T-cell (primary cell): ENCODE data around the gene RGP1. TPM values are rescaled to one million over a fixed set of nuclear protein-coding genes. Genes with fewer than 3 reads are reported as not detected.

Experiments
- ATAC-seq, 4 experiments: fragments of 200-7000 bp in 3 of 4; fragments of 150-1000 bp in 1 of 4; cut with Tn5 transposase; replicated peaks in 1 of 4; 1 replicate in 3 of 4; 2 replicates in 1 of 4; pipeline ENCODE4 v1.10.0; 2021; ENCODE audit warnings: moderate library complexity in 3 of 4, mild to moderate bottlenecking in 2 of 4, moderate number of reproducible peaks in 1 of 4
- CTCF ChIA-PET, 2 donors: fragments of 300-600 bp; sonication (Branson Sonifier 250); formaldehyde crosslinking; loops; one replicate each; lab custom pipeline; 2022; ENCODE audit warnings: antibody characterized with exemption in 2 of 2; lab: Charles Lee
- POLR2A ChIA-PET, 2 donors: fragments of 300-600 bp; sonication (Branson Sonifier 250); formaldehyde crosslinking; loops; one replicate each; lab custom pipeline; 2022; ENCODE audit warnings: antibody characterized with exemption in 2 of 2; lab: Charles Lee
- DNase-seq, 35 experiments: peaks; one replicate each; pipeline versions ENCODE4 v3.0.0 to v3.0.0-alpha.2; 2013 to 2023
- H3K27ac ChIP-seq: one replicate; pipeline ENCODE4 v1.5.1; 2013; ENCODE audit warnings: low read length
- H3K27me3 ChIP-seq, 2 experiments: replicated peaks in 1 of 2; 1 replicate in 1 of 2; 2 replicates in 1 of 2; pipeline versions ENCODE4 v1.6.1 to v1.7.0; 2013; ENCODE audit warnings: low read length in 1 of 2, mixed read lengths in 1 of 2; ENCODE audit not compliant: control insufficient read depth in 2 of 2, insufficient read depth in 2 of 2; ENCODE audit errors: extremely low read depth in 1 of 2
- H3K36me3 ChIP-seq, 2 donors: 1 replicate in 1 of 2; 2 replicates in 1 of 2; pipeline versions ENCODE4 v1.6.1 to v1.7.0; 2013; ENCODE audit warnings: low read length in 1 of 2; ENCODE audit not compliant: control insufficient read depth in 2 of 2, insufficient read depth in 1 of 2; ENCODE audit errors: extremely low read depth in 1 of 2
- H3K4me1 ChIP-seq, 2 experiments: 1 replicate in 1 of 2; 2 replicates in 1 of 2; pipeline versions ENCODE4 v1.6.1 to v1.7.0; 2013; ENCODE audit warnings: low read length in 2 of 2, mixed read lengths in 1 of 2; ENCODE audit not compliant: insufficient read depth in 2 of 2, control insufficient read depth in 1 of 2; ENCODE audit errors: extremely low read depth in 1 of 2
- H3K4me3 ChIP-seq, 2 donors: 1 replicate in 1 of 2; 2 replicates in 1 of 2; pipeline versions ENCODE4 v1.5.1 to v1.7.0; 2013; ENCODE audit warnings: mild to moderate bottlenecking in 2 of 2, low read length in 1 of 2, moderate library complexity in 1 of 2; ENCODE audit not compliant: control insufficient read depth in 1 of 2; ENCODE audit errors: extremely low read depth in 1 of 2
- H3K9me3 ChIP-seq: 2 replicates; pipeline ENCODE4 v1.7.0; 2013
- H3K27ac Mint-ChIP-seq, 2 donors: one replicate each; pipeline ENCODE4 v1.8.0; 2020 to 2021; ENCODE audit warnings: mild to moderate bottlenecking in 2 of 2, mixed read lengths in 2 of 2
- H3K27me3 Mint-ChIP-seq, 2 donors: one replicate each; pipeline ENCODE4 v1.8.0; 2021 to 2022; ENCODE audit warnings: mixed read lengths in 2 of 2
- H3K36me3 Mint-ChIP-seq: one replicate; pipeline ENCODE4 v1.8.0; 2021; ENCODE audit warnings: mixed read lengths
- H3K4me1 Mint-ChIP-seq, 3 donors: one replicate each; pipeline ENCODE4 v1.8.0; 2020 to 2022; ENCODE audit warnings: mixed read lengths in 3 of 3, mild to moderate bottlenecking in 1 of 3
- H3K4me3 Mint-ChIP-seq, 3 donors: one replicate each; pipeline ENCODE4 v1.8.0; 2020 to 2022; ENCODE audit warnings: mild to moderate bottlenecking in 3 of 3, mixed read lengths in 3 of 3, moderate library complexity in 3 of 3
- H3K9me3 Mint-ChIP-seq, 3 donors: one replicate each; pipeline ENCODE4 v1.8.0; 2020 to 2022; ENCODE audit warnings: mixed read lengths in 3 of 3
- WGBS: methylation state at CpG from one replicate; pipeline ENCODE4 v1.1.5; 2013; ENCODE audit warnings: missing lambda C conversion rate; ENCODE audit not compliant: insufficient coverage; 5-methylcytosine and 5-hydroxymethylcytosine counted together
- total RNA-seq, 35 experiments: library from RNA in 6 of 35; stranded (reverse) in 6 of 35; fragments of 120-200 nt in 1 of 35; gene quantifications; one replicate each; pipeline versions ENCODE4 v1.2.1 to v1.2.4 and lab custom pipeline; 2013 to 2026

The RGP1 gene
- total RNA-seq, 5 donors from 2014 or later (not counting 1 experiment from before 2014, with no cell fraction given) = 20.6 to 36.5 (median 33.5) TPM

DNA sequence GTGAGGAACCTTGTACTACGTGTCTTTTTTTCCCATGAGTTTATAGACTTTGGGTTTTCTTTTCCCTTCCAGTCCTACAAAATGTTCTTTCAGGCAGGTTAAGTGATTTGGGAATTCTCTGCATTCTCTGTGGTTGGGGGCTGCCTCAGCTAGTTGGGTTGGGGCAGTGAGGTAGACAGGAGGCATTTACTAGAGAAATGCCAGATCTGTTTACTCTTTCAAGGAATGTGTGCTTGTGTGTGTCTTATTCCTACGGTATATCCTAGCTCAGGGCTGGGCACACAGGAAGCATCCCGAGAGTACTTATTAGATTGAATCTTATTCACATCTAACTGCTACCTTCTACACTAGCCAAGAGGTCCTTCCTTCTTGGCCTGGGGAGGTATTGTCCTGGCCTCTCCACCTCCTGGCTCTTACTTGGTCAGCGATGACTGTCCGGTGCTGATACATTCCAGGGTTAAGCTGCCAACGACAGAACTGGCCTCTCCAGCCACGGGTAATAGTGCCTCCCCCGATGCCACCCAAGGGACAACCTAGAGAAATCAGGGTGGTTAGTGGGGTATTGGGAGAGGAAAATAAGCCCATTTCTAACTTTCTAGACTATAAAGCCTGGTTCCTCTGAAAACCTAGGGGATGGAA lies 5.1 kb upstream of the RGP1 start:
- peaks cover 46% of the 10 kb centered on the region for H3K36me3 Mint-ChIP-seq
- no peak overlapping the region for H3K4me3 Mint-ChIP-seq

DNA sequence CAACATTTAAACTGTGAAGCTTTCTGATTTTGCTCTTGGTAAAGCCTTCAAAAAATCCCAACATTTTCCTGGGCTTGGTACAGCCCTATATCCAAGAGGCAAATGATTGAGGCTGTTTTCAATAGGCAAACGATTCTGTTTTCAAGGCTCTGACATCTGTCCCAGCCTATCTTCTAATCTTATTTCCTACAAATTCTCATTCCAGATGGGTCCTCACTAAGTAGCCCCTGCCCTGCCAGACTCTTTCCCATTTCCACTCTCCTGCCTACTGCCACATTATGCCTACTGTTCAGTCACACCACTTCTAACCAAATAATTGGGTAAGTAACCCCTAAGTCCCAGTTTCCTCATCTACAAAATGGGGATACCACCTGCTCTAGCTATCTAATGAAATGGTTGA lies 3.5 kb upstream of the RGP1 start:
- H3K27me3 ChIP-seq = no peaks in the 10 kb centered on the region
- H3K9me3 ChIP-seq = no peaks in the 10 kb centered on the region
- ChIA-PET POLR2A (interaction anchor here in 1 of 2 donors (0.6 kb wide), 1 partner anchor 207 kb away, joined by 5 read pairs; no protein-coding TSS in a partner anchor), CTCF (interaction anchor here in 1 of 2 donors (0.7 to 1.7 kb wide), 4 partner anchors 15 to 100 kb away, joined by 4 to 5 read pairs (median 4); no protein-coding TSS in a partner anchor)
- H3K4me3 Mint-ChIP-seq = peak overlapping the region in 1 of 3 donors; percentile 49
- H3K27ac ChIP-seq = no peak overlapping the region
- WGBS = 63% methylated on average over 1 of the region's 1 CpG
- H3K4me1 ChIP-seq = peaks cover 19 to 50% of the 10 kb centered on the region in 2 experiments
- H3K4me3 ChIP-seq = no peak overlapping the region
- H3K36me3 Mint-ChIP-seq = peaks cover 32% of the 10 kb centered on the region
- DNase-seq = no peak
- peaks cover 2 to 33% of the 10 kb centered on the region in 2 donors for H3K36me3 ChIP-seq
- H3K27me3 Mint-ChIP-seq = no peaks in the 10 kb centered on the region
- peaks cover 62 to 65% (median 63%) of the 10 kb centered on the region in 3 donors for H3K4me1 Mint-ChIP-seq
- no peaks in the 10 kb centered on the region for H3K9me3 Mint-ChIP-seq
- H3K27ac Mint-ChIP-seq = peak overlapping the region; percentile 45 to 47
- no peak for ATAC-seq

More for the DNA sequence above, 5.1 kb upstream of the RGP1 start:
- H3K9me3 ChIP-seq = no peaks in the 10 kb centered on the region
- H3K36me3 ChIP-seq = peaks cover 7 to 47% of the 10 kb centered on the region in 2 donors
- no peak overlapping the region for H3K27ac ChIP-seq
- no peak overlapping the region for H3K27ac Mint-ChIP-seq
- DNase-seq (no peak), ATAC-seq (no peak)
- WGBS = no CpG with 5 or more reads among the region's 8 CpGs
- peaks cover 16 to 38% of the 10 kb centered on the region in 2 experiments for H3K4me1 ChIP-seq
- H3K4me3 ChIP-seq = no peak overlapping the region
- no peaks in the 10 kb centered on the region for H3K9me3 Mint-ChIP-seq
- H3K4me1 Mint-ChIP-seq = peaks cover 52 to 55% (median 54%) of the 10 kb centered on the region in 3 donors
- ChIA-PET POLR2A (no interaction called here), CTCF (interaction anchor here (0.6 to 1.6 kb wide), 4 partner anchors 13 to 80 kb away, joined by 3 to 4 read pairs (median 3); no protein-coding TSS in a partner anchor)
- no peaks in the 10 kb centered on the region for H3K27me3 Mint-ChIP-seq
- no peaks in the 10 kb centered on the region for H3K27me3 ChIP-seq

DNA sequence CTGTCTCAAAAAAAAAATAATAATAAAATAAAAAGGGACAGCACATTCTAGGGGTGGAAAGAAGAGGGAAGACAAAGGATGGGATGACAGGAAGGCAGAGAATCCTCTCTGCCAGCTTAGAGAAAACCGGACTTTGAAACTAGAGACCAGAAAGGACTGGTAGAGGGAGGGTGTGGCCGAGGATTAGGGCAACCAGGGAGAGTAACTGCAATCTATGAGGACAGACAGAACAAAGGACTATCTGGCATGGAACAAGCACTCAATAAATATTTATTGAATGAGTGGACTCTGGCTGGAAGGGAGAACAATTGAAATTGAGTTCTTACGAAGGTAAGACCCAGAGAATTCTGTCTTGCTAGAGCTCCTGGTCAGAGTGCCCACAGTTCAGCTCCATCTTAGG lies 2.5 kb upstream of the RGP1 start:
- Histone ChIP-seq H3K4me3 (no peak overlapping the region), H3K4me1 (peaks cover 19 to 50% of the 10 kb centered on the region in 2 experiments), H3K9me3 (no peaks in the 10 kb centered on the region), H3K27me3 (no peaks in the 10 kb centered on the region), H3K27ac (no peak overlapping the region), H3K36me3 (peaks cover 0 to 38% of the 10 kb centered on the region in 2 donors)
- 100% methylated on average over 2 of the region's 3 CpGs for WGBS
- H3K4me3 Mint-ChIP-seq = peak overlapping the region in 2 of 3 donors; percentile 26 to 91
- POLR2A ChIA-PET = no interaction called here
- H3K4me1 Mint-ChIP-seq = peaks cover 59 to 68% (median 65%) of the 10 kb centered on the region in 3 donors
- no peaks in the 10 kb centered on the region for H3K9me3 Mint-ChIP-seq
- peak overlapping the region in 1 of 2 donors; percentile 44 for H3K27ac Mint-ChIP-seq
- ATAC-seq = no peak
- no peaks in the 10 kb centered on the region for H3K27me3 Mint-ChIP-seq
- CTCF ChIA-PET = interaction anchor here (1.7 to 4.2 kb wide), 3 partner anchors 9 to 18 kb away, joined by 4 to 49 read pairs (median 13); no protein-coding TSS in a partner anchor
- DNase-seq = no peak
- peaks cover 34% of the 10 kb centered on the region for H3K36me3 Mint-ChIP-seq

DNA sequence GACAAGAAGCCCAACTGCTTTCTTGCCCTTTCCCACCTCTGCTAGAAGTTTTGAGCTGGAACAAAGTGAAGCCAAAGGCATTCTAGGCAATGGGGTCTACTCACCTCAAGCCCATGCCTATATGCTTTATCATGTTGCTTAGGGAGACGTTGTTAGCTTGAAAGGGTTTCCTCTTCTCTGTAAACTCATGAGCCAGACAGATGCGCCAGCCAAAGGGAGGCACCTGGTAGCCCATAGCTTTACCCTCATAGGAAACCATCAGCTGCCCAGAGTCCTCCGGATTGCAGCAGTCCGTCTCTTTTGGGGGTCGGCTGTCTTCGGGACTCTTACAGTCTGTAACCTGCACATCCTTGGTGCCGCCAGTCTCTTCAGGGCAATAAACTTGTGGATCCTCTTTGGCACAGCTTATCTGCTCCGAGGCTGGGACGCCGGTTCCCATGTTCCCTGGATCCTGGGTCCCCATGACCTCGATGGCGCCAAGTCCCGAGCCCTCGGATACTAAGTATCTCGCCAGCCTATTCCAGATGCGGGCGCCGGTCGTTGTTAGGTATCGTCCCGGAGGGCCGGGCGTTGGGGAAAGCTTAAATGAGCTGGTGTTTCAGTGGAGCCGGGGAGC lies 737 bp upstream of the RGP1 start:
- POLR2A ChIA-PET = interaction anchor here (0.7 to 1.0 kb wide), 2 partner anchors 13 to 27 kb away, joined by 3 read pairs; no protein-coding TSS in a partner anchor
- peak in 3 of 4 experiments; percentile 13 to 32 (median 14) for ATAC-seq
- H3K27ac Mint-ChIP-seq = peak overlapping the region; percentile 50 to 84
- DNase-seq = peak in 4 of 35 experiments; percentile 8 to 37 (median 17)
- H3K4me3 ChIP-seq = peak overlapping the region; percentile 77 to 93
- CTCF ChIA-PET = interaction anchor here (0.5 to 4.2 kb wide), 16 partner anchors 8 to 713 kb away, joined by 3 to 49 read pairs (median 6); partner anchors contain the start of genes CREB3 (in 1 of the 2) and TLN1 (in 1 of the 2)
- H3K4me3 Mint-ChIP-seq = peak overlapping the region; percentile 88 to 91 (median 88)
- peaks cover 5 to 43% of the 10 kb centered on the region in 2 donors for H3K36me3 ChIP-seq
- under 1% methylated on average over 23 of the region's 24 CpGs for WGBS
- peaks cover 48 to 59% (median 51%) of the 10 kb centered on the region in 3 donors for H3K4me1 Mint-ChIP-seq
- H3K4me1 ChIP-seq = peaks cover 16 to 43% of the 10 kb centered on the region in 2 experiments
- H3K27ac ChIP-seq = peak overlapping the region; percentile 43
- peaks cover 29% of the 10 kb centered on the region for H3K36me3 Mint-ChIP-seq
- H3K9me3 ChIP-seq = no peaks in the 10 kb centered on the region
- no peaks in the 10 kb centered on the region for H3K27me3 ChIP-seq
- no peaks in the 10 kb centered on the region for H3K27me3 Mint-ChIP-seq
- no peaks in the 10 kb centered on the region for H3K9me3 Mint-ChIP-seq

DNA sequence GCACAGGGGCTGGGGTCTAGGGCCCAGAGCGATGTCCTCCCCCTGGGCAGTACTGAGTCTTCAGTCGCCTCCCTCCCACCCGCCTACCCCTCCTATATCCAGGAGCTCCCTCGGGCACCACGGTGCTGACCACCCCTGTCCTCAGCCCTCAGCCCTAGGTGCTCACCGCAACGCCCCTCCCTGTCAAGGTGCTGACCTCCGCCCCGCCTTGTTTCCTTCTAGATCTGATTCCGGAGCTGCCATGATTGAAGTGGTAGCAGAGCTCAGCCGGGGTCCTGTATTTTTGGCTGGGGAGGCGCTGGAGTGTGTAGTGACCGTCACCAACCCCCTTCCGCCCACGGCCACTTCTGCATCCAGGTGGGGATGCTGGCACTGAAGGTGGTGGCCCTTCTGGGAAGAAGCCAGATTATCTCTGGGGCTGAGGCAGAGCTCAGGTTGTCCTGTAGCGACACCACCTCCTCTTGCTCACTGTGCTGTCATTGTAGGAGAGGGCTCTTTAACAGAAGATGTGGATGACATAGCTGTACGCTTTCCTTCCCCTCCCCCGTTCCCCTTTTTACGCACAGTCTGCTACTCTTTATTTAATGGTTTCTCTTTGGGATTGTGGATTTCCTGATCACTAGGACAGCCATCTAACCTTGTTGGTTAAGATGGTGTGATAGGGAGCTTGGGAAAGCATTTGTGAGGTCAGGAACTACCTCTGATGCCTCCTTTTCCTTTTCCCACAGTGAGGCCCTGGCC lies 598 bp downstream of the RGP1 start:
- DNase-seq = peak in 22 of 35 experiments; percentile 16 to 62 (median 32)
- Mint-ChIP-seq H3K9me3 (no peaks in the 10 kb centered on the region), H3K4me3 (peak overlapping the region; percentile 91 to 94 (median 92)), H3K27me3 (no peaks in the 10 kb centered on the region), H3K36me3 (peaks cover 27% of the 10 kb centered on the region), H3K27ac (peak overlapping the region; percentile 95 to 96), H3K4me1 (peaks cover 43 to 52% (median 46%) of the 10 kb centered on the region in 3 donors)
- no peaks in the 10 kb centered on the region for H3K27me3 ChIP-seq
- peaks cover 16 to 43% of the 10 kb centered on the region in 2 experiments for H3K4me1 ChIP-seq
- WGBS = 10% methylated on average over 4 of the region's 19 CpGs
- H3K4me3 ChIP-seq = peak overlapping the region; percentile 77 to 93
- peak; percentile 56 to 74 (median 62) for ATAC-seq
- H3K27ac ChIP-seq = peak overlapping the region; percentile 76
- H3K36me3 ChIP-seq = peaks cover 5 to 40% of the 10 kb centered on the region in 2 donors
- no peaks in the 10 kb centered on the region for H3K9me3 ChIP-seq
- ChIA-PET CTCF (interaction anchor here (0.5 to 4.2 kb wide), 20 partner anchors 10 to 1294 kb away, joined by 3 to 49 read pairs (median 4); partner anchors contain the start of genes CREB3 (in 2 of the 2), TLN1 (in 2 of the 2), CCDC107 (in 1 of the 2) and RMRP (in 1 of the 2)), POLR2A (no interaction called here)
